A673 (cell line): ENCODE measurements around the gene PTGS1. TPM values are rescaled to one million over a fixed set of nuclear protein-coding genes. Genes with fewer than 3 reads are reported as not detected.

Experiments
- BruUV-seq: library from RNA; stranded (reverse); fragments of 400-500 nt; replicated peaks from 2 replicates; lab custom pipeline; 2021; lab: Mats Ljungman, UMichigan
- CTCF ChIA-PET: fragments of 300-600 bp; sonication (Branson Sonifier 250); formaldehyde crosslinking; loops from one replicate; lab custom pipeline; 2022; ENCODE audit warnings: antibody characterized with exemption; lab: Charles Lee
- POLR2A ChIA-PET: fragments of 300-600 bp; sonication (Branson Sonifier 250); formaldehyde crosslinking; loops from one replicate; lab custom pipeline; 2022; ENCODE audit warnings: antibody characterized with exemption; ENCODE audit not compliant: low non-redundant PET; lab: Charles Lee
- DNase-seq: peaks from one replicate; pipeline ENCODE4 v3.0.0-alpha.2; 2015; ENCODE audit warnings: low spot score
- H3K27ac ChIP-seq: fragments of 200-600 bp; sonication (generic); 2 replicates; pipeline ENCODE4 v1.5.1; 2016; ENCODE audit warnings: mixed run types, low read depth, mild to moderate bottlenecking, mixed read lengths, antibody characterized with exemption, low read length; ENCODE audit not compliant: poor library complexity, severe bottlenecking
- H3K27me3 ChIP-seq: fragments of 200-600 bp; sonication (generic); replicated peaks from 2 replicates; pipeline ENCODE4 v1.6.1; 2017; ENCODE audit warnings: mixed run types, low read depth, mild to moderate bottlenecking, mixed read lengths, antibody characterized with exemption, low read length; ENCODE audit not compliant: insufficient read depth, poor library complexity
- H3K36me3 ChIP-seq: fragments of 200-600 bp; sonication (generic); 2 replicates; pipeline ENCODE4 v1.6.1; 2016; ENCODE audit warnings: mixed run types, mild to moderate bottlenecking, mixed read lengths, antibody characterized with exemption, low read length; ENCODE audit not compliant: insufficient read depth, poor library complexity, severe bottlenecking
- H3K4me1 ChIP-seq: fragments of 200-600 bp; sonication (generic); 2 replicates; pipeline ENCODE4 v1.6.1; 2017; ENCODE audit warnings: mixed run types, mild to moderate bottlenecking, mixed read lengths, antibody characterized with exemption, low read length; ENCODE audit not compliant: insufficient read depth, poor library complexity, severe bottlenecking
- H3K4me3 ChIP-seq: fragments of 200-600 bp; sonication (generic); 2 replicates; pipeline ENCODE4 v1.5.1; 2016; ENCODE audit warnings: low read depth, mixed run types, mild to moderate bottlenecking, mixed read lengths, low read length; ENCODE audit not compliant: poor library complexity, severe bottlenecking
- H3K9me3 ChIP-seq: fragments of 200-600 bp; sonication (generic); 2 replicates; pipeline ENCODE4 v1.6.1; 2016; ENCODE audit warnings: mixed run types, low read depth, mild to moderate bottlenecking, mixed read lengths, antibody characterized with exemption, low read length; ENCODE audit not compliant: poor library complexity, severe bottlenecking
- CTCF ChIP-seq: fragments of 300-800, 200-600 bp; sonication (generic); conservative IDR thresholded peaks from 2 replicates; pipeline ENCODE4 v1.5.1; 2017; ENCODE audit warnings: low read depth, mild to moderate bottlenecking, antibody characterized with exemption, low read length, moderate library complexity, mixed read lengths
- EZH2 ChIP-seq: fragments of 200-600 bp; sonication (generic); IDR thresholded peaks from 2 replicates; pipeline ENCODE4 v1.6.1; 2017; ENCODE audit warnings: borderline replicate concordance, low read depth, mild to moderate bottlenecking, mixed read lengths, antibody characterized with exemption, low read length; ENCODE audit not compliant: poor library complexity, severe bottlenecking
- intact Hi-C: fragments of 100-400 bp; cut with micrococcal nuclease; formaldehyde crosslinking; loops from one replicate; pipeline ENCODE4 v1.10.0; 2022; ENCODE audit not compliant: unreplicated experiment
- total RNA-seq: library from RNA; stranded (reverse); gene quantifications from 2 replicates; pipeline ENCODE4 v1.2.3, GENCODE V29; 2021

The PTGS1 gene
- total RNA-seq, 1 experiment from 2014 or later, result not detected

- ChIA-PET POLR2A (no interaction called here), CTCF (no interaction called here)
- H3K9me3 ChIP-seq, result no peaks in the 10 kb centered on the region
- H3K27me3 ChIP-seq, result no peaks in the 10 kb centered on the region
- no peaks in the 10 kb centered on the region for H3K36me3 ChIP-seq
- DNase-seq, result no peak
- TF ChIP-seq CTCF (no peak), EZH2 (no peak)
- BruUV-seq, result no TSS peak
- H3K4me3 ChIP-seq, result no peak overlapping the region
- no peaks in the 10 kb centered on the region for H3K4me1 ChIP-seq
- intact Hi-C loops, result no loop called here
- no peak overlapping the region for H3K27ac ChIP-seq
Measured at GRCh38 chr9:122333169-122333808, 37.5 kb upstream of the PTGS1 start.

- no peaks in the 10 kb centered on the region for H3K9me3 ChIP-seq
- DNase-seq, result no peak
- TF ChIP-seq EZH2, result no peak
- no peak for TF ChIP-seq CTCF
- ChIA-PET POLR2A (no interaction called here), CTCF (no interaction called here)
- intact Hi-C loops, result no loop called here
- H3K27ac ChIP-seq, result no peak overlapping the region
- BruUV-seq, result no TSS peak
- no peaks in the 10 kb centered on the region for H3K36me3 ChIP-seq
- H3K27me3 ChIP-seq, result no peaks in the 10 kb centered on the region
- no peaks in the 10 kb centered on the region for H3K4me1 ChIP-seq
- no peak overlapping the region for H3K4me3 ChIP-seq
Measured at GRCh38 chr9:122334916-122335315, 35.9 kb upstream of the PTGS1 start.

GRCh38 chr9:122336189-122336588, 34.6 kb upstream of the PTGS1 start:
- Histone ChIP-seq H3K9me3 (no peaks in the 10 kb centered on the region), H3K4me1 (no peaks in the 10 kb centered on the region), H3K4me3 (no peak overlapping the region), H3K36me3 (no peaks in the 10 kb centered on the region), H3K27me3 (no peaks in the 10 kb centered on the region), H3K27ac (no peak overlapping the region)
- ChIA-PET CTCF (interaction anchor here (0.6 to 0.7 kb wide), 2 partner anchors 32 to 71 kb away, joined by 3 to 5 read pairs; no protein-coding TSS in a partner anchor), POLR2A (no interaction called here)
- intact Hi-C loops, result no loop called here
- no TSS peak for BruUV-seq
- no peak for DNase-seq
- TF ChIP-seq CTCF, result no peak
- no peak for TF ChIP-seq EZH2
